Activated gamma-delta T cell (primary cell): ENCODE data around the gene PLIN4.
"Not testable (repeated sequence)": the region's sequence is repeated elsewhere in the genome, so short reads cannot be mapped to it uniquely, and the experiment has no call there.

ENCODE experiments used
- DNase-seq: peaks from one replicate; lab custom pipeline; 2025; lab: John Stamatoyannopoulos, UW

Gene PLIN4

DNA sequence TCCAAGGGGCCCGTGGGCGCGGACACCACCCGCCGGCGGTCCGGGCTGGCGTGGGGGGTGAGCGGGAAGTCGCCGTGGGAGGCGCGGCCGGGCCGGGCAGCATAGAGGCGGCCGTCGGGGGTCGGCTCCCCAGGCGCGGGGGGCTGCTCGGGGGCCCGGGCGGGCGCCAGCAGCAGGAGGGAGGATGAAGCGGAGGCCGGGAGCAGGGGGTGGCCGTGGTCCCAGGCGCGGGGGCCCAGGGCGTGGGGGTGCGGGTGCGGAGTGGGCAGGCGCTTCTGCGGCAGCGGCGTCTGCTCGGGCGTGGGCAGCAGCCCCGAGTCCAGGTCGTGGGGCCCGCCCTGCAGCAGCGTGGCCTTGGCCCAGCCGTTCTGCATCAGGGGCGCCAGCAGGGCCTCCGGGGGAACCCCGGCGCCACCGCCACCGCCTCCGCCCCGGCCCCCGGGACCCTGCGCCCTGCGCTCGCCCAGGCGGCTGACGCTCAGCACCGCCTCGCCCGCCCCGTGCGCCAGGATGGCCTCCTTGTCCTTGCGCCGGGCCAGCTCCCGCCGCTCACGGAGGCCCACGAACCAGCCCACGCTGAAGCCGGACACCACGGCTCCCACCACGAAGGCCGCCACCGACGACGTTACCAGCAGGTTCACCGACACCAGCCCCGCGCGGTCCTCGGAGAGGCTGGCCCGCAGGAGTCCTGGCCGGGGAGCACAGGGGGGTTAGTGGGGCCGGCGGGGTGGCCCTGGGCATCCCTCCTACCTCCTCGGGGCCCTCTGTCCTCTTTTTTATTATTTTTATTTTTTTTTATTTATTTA lies 25.8 kb upstream of the PLIN4 start:
- DNase-seq, result no peak

DNA sequence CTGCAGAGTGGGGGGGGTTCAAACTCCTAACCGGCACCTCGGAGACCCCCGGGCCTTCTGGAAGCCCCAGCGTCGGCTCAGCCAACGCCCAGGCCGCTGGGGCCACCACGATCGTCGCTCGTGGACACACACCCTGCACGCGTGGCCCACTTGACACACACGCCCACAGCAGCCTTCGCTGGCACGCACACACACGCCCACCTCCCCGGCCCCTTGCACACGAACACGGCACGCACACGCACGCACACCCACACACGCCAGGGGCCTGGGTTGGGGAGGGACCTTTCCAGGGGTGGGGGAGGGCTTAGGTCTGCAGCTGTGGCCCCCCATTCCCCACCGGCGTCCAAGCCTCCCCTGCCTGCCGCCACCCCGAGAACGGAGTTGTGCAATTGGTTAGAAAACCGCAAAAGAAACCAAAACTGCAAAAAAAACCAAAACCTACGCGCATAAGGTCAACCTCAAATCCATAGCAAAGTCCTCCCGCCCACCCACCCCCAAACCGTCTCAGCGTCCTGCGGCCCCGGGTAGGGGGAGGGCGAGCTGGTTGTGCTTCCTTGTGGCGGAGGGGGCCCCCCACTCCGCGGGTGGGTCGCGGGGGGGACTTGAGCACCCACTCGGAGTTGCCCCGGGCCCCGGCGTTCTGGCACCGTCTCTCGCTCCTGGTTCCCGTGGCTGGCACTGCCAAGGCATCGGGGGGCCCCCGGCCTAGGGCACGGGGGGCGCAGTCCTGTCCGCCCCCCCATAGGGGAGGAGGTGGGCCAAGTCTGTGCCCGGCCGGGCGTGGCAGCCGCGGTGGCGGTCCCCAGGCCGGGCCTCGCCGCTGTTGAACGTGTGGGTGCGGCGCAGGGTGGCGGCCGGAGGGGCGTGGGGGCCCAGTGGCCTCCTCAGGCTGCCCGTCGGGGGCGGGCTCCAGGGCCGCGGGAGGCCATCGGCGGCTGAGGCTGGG lies 24.9 kb upstream of the PLIN4 start:
- DNase-seq, result no peak

DNA sequence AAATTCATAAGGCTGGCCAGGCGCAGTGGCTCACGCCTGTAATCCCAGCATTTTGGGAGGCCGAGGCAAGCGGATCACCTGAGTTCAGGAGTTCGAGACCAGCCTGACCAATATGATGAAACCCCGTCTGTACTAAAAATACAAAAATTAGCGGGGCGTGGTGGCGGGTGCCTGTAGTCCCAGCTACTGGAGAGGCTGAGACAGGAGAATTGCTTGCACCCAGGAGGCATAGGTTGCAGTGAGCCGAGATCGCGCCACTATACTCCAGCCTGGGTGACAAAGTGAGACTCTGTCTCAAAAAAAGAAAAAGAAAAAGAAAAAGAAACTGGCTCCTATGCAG lies 23.5 kb upstream of the PLIN4 start:
- not testable (repeated sequence) for DNase-seq

DNA sequence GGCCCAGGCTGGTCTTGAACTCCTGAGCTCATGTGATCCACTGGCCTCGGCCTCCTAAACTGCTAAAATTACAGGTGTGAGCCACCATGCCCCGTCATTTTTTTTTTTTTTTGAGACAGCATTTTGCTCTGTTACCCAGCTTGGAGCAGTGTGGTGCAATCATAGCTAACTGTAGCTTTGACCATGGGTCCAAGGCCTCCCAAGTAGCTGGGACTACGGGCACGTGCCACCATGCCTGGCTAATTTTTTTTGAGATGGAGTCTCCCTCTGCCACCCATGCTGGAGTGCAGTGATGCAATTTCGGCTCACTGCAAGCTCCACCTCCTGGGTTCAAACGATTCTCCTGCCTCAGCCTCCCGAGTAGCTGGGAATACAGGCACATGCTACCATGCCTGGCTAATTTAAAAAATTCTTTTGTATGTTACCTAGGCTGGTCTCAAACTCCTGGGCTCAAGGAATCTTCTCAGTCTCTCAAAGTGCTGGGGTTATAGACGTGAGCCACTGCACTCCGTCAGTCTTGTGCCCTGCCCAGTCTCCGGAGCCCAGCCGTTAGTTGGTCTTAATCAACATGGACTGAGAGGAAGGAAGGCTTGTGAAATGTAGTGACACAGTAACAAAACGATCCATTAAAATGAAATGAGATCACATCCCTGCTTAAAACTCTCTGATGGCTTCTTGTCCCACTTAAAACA lies 23.0 kb upstream of the PLIN4 start:
- DNase-seq, result no peak

DNA sequence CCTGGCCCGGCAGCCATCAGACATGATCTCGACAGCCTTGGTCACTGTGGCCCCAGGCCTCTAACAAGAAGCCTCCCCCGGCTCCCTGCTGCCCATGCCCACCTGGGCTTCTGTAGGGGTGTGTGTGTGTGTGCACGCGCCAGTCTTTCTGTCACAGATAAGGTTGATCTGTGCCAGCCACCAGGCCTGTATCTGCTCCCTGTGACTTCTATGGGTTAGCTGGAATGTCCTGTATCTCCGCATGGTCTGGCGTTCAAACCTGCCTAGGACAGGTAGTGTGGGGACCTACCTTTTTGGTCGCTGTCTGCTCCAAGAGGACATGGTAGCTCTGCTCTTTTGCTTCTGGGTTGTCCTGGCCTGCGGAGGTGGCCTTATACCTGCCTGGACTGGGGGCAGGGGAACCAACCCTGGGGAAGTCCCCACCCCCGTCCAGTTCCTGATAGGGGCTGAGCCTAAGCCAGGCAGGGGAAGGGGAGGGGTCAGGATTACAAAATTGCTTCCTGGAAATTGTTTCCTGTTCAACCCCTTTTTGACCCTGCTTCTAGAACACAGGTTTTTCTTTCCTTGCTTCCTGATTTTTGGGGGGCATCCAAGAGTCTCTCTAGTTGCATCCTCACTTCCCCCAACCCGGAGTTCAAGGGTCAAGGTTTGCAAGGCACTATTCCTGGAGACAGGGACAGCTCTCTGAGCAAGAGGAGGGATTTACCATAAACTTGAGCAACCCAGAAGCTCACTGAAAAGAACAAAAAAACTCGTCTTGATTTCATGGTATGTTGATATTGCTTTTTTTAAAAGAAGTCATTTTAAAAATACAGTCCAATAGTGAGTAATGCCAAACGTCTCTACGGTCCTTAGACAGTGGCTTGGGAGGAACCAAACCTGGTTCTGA lies 21.7 kb upstream of the PLIN4 start, which contains the start of gene LRG1:
Gene LRG1, minus strand, starts transcription at position 344 of the 889 bp plus-strand sequence. Its CDS starts 23 bp downstream, at position 321.
- no peak for DNase-seq

DNA sequence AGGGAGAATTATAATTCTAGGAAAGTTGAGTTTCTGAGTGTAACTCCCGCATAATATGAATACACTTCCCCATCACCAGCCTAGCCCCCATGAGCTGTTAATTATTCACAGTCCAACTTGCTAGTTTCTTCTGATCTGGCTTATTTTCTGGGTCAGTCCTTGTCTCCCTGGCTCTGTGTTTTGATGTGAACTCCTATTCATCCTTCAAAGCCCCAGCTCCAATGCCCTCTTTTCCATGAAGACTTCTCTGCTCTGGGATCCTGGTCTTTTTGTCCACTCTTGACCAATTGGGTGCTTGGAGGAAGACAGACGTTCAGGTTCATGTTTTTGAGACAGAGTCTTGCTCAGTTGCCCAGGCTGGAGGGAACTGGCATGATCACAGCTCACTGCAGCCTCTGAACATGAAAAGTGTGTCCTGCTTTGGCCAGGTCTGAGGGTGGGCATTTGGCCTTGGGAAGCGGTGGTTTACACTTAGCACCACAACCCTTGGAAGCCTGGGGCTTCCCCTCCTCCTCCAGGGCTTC lies 20.9 kb upstream of the PLIN4 start:
- DNase-seq, result no peak

DNA sequence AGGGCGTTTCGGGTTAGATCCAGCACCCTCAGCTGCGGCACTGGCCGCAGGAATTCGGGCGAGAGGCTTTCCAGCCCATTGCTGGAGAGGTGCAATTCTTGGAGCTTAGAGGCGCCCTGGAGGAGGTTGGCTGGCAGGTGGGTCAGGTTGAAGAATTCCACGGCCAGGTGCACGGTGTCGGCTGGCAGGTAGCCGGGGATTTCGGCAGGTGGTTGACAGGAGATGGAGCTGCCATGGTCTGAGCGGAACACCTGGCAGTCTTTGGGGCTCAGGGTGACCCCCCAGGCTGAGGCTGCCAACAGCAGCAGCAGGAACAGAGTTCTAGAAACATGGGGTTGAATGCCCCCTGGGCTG lies 20.3 kb upstream of the PLIN4 start:
- no peak for DNase-seq

DNA sequence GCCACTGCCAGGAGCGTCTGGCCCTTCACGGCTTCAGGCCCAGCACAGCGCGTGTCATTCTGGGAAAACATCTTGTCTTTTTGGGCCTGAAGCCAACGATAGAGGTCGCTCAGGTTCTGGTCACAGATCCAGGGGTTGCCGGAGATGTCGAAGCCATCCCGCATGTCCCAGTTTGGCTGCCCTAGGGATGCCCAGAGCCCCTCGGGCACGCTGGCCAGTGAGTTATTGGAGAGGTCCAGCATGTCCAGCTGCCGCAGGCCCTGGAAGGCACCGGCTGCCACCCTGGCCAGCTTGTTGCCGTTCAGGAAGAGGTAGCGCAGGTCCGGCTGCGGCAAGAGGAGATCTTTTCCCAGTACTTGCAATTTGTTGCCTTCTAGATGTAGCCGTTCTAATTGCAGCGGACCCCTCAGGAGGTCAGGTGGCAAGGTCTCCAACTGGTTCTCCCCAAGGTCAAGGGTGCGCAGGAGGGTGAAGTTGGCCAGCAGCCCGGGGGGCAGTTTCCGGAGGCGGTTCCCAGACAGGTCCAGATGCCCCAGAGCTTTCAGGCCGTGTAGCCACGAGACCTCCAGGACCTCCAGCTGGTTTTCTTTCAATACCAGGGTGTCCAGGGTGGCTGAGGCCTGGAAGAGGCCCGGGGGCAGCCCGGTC lies 19.8 kb upstream of the PLIN4 start:
- DNase-seq, result no peak

DNA sequence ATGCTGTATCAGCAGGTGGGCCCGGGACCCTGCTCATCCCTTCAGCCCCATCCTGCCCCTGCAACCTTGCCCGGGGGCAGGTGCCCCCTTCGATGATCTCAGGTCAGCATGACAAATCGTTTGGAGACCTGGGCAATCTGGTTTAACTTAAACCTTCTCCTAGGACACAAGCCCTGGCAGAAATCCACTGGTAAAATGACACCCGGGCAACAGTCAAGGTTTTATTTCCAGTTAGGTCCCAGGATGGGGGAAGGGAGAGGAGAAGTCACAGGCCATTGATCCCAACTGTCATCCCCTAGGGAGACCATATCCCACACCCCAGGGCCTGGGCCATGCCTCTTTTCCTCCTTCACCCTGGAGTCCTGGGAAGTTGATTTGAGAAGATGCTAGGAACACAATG lies 18.5 kb upstream of the PLIN4 start:
- no peak for DNase-seq

DNA sequence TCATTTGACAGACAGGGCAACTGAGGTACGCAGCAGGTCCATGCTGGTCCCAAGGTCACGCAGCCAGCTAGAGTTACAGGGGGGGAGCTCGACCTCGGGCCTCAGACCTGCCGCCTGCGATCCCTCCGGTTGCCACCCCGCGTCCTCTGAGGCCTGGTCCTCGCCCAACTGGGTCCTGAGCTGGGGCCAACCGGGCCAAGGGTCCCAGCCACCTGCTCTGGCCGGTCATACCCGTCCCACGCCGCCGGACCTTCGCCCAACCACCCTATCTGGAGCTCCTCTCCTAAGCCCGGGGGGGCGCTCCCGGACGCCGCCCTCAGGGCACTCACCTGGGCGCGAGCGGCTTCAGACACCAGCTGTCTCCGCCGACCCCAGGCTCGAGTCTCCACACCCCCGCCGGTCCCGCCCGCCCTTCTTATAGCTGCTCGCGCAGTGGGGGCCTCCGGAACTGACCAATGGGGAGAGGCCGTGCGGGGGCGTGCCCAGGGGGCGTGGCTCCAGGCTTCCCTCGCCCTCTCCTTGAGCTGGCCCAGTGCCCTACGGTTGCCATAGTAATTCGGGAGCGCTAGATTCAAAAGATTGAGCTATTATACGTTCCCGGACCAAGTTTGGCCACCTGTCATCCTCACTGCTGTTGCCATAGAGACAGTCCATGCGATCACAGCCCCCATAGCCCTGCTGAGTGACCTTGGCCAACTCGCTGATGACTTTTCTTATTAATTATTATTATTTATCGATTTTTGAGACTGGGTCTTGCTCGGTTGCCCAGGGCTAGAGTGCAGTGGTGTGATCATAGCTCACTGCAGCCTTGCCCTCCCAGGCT lies 16.8 kb upstream of the PLIN4 start, which contains the start of gene PLIN5:
Gene PLIN5, minus strand, starts transcription at position 389 of the 823 bp plus-strand sequence. CDS start 1,150 bp downstream, outside the sequence.
- DNase-seq, result no peak

DNA sequence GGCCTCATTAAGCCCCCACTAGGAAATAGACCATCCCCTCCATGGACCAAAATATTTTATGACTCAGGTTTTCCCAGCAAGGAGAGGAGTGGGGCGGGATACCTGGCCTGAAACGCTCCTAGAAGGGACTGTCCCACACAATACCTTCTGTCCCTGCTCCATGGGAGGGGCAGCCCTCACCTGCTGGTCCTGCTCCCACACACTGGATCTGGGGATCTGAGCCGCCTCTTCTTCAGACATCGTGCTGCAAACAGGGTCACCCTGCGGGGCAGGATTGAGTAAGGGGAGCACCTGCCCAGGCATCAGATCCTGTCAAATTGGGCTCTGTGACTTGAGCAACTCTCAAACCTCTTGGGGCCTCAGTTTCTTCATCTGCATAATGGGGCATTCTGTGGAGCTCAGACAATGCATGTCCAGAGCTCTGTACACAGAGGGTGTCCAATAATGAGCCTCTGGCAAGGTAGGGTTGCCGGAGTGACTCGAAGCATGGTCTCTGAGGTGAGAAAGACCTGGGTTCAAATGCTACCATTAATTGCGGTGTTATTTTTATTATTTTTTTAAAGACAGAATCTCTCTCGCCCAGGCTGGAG lies 15.6 kb upstream of the PLIN4 start:
- DNase-seq, result no peak

DNA sequence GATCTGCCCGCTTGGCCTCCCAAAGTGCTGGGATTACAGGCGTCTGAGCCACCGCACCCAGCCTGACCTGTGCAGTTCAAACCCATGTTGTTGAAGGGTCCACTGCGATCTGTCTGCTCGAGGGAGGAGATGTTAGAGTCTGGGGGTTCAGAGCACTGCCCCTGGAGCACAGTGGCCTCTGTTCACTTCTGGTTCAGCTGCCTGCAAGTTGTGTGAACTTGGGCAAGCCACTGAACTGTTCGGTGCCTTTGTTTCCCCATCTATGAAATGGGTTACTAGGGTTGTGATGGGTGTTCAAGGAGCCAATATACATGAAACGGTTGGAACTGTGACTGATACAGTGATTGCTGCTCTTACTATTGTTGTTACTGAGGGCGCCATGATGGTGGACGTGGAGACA lies 15.0 kb upstream of the PLIN4 start:
- DNase-seq, result no peak

DNA sequence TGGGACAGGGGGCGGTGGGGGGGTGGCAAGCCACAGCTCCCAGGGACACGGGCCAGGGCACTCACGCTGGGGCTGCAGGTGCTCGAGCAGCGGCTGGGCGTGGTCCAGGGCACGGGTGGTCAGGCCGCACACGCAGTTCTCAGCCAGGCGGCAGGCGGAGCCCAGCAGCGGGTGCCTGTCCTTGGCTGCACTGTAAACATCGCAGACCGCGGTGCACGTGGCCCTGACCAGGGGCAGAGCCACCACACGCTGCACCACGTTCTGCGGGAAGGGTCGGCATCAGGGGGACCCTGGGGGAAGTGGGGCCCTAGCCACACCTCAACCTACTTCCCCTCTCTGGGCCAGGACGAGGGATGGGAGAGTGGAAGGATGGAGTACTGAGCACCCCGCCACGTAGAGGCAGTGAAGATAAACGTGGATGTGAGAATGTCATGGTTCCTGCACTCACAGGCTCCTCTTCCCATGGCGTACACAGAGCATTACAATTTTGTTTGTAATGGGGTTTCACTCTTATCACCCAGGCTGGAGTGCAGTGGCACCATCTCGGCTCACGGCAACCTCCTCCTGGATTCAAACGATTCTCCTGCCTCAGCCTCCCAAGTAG lies 13.4 kb upstream of the PLIN4 start:
- DNase-seq, result no peak

DNA sequence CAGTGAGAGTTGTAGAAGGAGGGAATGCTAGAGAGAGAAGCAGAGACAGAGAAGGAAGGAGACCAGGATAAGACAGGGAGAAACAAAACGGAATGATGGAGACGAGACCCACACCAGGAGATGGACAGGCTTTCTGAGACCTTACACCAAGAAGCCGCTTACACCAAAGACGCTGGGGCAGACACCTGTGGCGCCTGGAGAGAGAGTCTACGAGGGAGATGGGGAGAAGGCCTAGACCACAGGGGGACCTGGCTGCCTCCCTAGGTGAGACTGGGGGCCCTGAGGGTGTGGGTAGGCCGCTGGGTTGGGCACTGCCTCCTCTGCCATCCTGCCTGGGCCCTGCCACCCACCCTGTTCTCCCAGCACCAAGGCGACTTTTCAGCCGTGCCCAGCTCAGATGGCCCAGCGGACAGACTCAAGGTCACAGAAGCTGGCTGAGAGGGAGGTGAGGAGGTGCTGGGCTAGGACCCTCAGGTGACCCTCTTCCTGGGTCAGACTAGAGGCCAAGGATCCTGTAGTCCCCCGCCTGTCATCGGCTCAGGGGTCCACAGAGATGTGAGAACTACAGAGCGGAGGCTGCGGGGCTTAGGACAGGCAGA lies 11.7 kb upstream of the PLIN4 start:
- no peak for DNase-seq

DNA sequence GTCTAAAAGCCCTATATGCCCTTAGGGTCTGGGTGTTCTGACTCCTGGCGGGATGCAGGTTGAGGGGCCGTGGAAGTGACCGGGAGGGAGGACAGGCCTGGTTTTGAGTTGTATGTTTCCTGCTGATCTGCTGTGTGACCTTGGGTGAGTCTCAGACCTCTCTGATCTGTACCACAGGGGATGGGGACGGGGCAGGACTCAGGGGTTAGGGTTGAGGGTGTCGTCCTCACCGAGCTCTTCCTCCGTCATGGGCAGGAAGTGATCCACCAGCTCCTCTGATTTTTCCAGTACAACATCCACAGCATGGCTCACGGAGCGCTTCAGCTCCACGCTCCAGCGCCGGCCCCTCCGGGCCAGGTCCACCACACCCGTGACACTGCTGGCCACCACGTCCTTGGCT lies 10.6 kb upstream of the PLIN4 start:
- DNase-seq, result no peak

DNA sequence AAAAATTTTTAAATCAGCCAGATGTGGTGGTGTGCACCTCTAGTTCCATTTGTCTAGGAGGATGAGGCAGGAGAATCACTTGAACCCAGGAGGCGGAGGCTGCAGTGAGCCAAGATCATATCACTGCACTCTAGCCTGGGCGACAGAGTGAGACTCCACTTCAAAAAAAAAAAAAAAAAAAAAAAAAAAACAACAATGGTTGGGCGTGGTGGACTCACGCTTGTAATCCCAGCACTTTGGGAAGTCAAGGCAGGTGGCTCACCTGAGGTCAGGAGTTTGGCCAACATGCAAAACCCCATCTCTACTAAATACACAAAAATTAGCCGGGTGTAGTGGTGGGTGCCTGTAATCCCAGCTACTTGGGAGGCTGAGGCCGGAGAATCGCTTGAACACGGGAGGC lies 9.1 kb upstream of the PLIN4 start:
- not testable (repeated sequence) for DNase-seq

DNA sequence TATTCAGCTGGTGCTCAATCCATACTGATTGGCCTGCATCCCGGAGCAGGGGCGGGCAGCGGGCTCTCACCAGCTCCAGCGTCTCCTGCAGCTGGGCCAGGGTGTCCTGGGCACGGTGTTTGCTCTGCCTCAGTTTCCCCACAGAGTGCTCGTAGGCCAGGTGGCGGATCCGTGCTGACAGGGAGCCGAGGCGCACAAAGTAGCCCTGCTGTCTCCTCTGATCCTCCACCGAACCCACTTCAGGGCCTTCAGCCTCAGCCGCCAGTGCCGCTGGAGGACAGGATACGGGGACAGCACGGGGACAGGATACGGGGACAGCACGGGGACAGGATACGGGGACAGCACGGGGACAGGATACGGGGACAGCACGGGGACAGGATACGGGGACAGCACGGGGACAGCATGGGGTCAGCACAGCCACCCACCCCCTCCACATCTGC lies 7.3 kb upstream of the PLIN4 start:
- no peak for DNase-seq

DNA sequence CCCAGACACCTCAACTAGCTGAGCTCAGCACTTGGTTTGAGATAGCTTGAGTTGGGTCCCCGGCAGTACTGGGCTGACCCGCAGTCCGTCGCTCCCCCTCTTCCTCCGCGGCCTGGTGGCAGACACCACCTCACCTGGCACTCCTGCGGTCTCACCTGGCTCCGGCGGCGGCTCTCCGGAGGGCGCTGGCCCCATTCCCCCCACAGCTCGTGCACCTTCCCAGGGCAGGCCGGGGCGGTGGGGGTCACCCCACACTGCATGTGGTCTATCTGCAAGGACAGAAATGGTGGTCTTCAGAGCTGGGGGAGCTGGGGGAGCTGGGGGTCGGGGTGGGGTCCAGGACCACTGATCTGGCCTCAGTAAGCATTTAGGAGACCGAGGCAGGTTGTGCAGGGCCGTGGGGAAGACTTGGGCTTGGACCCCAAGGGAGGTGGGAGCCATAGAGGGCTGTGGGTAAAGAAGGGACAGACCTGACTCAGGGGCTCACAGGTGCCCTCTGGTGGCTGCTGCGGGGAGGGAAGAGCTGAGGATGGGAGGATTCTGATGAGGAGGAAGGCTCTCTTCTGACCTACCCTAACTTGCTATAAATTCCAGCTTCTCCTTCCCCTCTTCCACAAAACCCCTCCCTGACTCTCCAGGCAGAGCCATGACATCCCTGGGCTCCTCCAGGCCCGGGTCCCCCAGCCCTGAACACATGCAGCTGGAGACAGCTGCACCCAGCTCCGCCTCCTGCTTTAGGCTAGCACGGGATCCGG lies 6.7 kb upstream of the PLIN4 start:
- DNase-seq, result no peak
